ENCODE data around the gene CADPS2. TPM values are rescaled to one million over a fixed set of nuclear protein-coding genes. Genes with fewer than 3 reads are reported as not detected.

CADPS2 gene
- total RNA-seq, 1 experiment from 2014 or later = not detected

DNA sequence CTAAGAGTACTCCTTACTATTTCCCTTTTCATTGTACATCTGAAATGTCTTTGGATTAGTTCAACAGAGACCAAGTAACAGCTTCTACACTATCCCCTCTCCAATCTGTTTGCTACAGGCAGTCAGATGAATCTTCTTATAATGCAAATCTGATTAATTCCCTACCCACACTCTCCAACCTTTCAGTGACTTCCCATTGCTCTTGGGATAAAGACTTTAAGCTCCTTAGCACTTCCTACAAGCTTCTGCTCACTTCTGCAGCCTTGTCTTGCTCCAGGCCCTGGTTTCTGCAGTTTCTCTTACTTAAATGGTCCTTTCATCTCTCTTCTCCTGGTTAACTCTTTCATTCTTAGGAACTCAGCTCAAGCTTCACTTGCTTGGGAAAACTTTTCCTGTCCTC is 516.5 kb downstream of the CADPS2 start:
- no peaks in the 10 kb centered on the region for H4K20me1 ChIP-seq (ENCODE audit: insufficient read depth, low read depth, low read length)
- H3K4me3 ChIP-seq (ENCODE audit: low read length) = no peak overlapping the region
- no peaks in the 10 kb centered on the region; the same call in 1 of the 2 replicates for H3K9me3 ChIP-seq (ENCODE audit: low read length)
- H2AFZ ChIP-seq (ENCODE audit: low read length) = no peak overlapping the region
- H3K27me3 ChIP-seq (ENCODE audit: low read length) = no peaks in the 10 kb centered on the region
- H3K79me2 ChIP-seq (ENCODE audit: low read length) = no peaks in the 10 kb centered on the region
- no peak overlapping the region for H3K4me2 ChIP-seq (ENCODE audit: low read depth, low read length, poor library complexity, severe bottlenecking)
- no peaks in the 10 kb centered on the region for H3K4me1 ChIP-seq (ENCODE audit: low read length)
- H3K9ac ChIP-seq (ENCODE audit: low read length) = no peak overlapping the region
- no peaks in the 10 kb centered on the region for H3K9me2 ChIP-seq (replicated peaks; ENCODE audit: insufficient read depth, low read length)
- H3K27ac ChIP-seq (ENCODE audit: low read length) = no peak overlapping the region
- no peaks in the 10 kb centered on the region for H3K36me3 ChIP-seq (ENCODE audit: insufficient read depth, low read length)
- DNase-seq = no peak

DNA sequence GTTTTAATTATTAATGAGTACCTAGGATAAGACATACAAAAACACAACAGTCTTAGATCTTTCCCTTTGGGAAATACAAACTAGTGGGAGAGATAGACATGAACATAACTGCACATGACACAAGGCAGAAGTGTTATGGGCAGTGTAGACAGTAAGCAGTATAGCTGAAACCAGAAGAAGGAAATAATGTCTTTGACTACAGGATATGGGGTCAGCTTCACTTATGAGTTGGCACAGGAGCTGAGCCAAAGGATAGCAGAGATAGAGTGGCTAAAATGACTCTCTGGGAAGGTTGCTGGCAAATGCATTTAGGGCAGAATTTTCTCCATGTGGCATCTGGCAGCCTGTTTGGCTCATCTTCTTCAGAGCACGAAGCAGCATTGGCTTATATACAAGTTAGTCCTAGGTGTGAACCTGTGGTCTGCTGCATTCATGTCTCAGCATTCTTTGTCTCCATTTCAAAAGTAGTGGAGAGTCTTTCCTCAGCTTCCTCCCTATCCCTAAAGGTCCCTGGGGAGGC is 521.4 kb downstream of the CADPS2 start:
- H4K20me1 ChIP-seq (ENCODE audit: insufficient read depth, low read depth, low read length) = no peaks in the 10 kb centered on the region
- no peaks in the 10 kb centered on the region for H3K36me3 ChIP-seq (ENCODE audit: insufficient read depth, low read length)
- H3K4me3 ChIP-seq (ENCODE audit: low read length) = no peak overlapping the region
- no peak for DNase-seq
- no peak overlapping the region for H3K4me2 ChIP-seq (ENCODE audit: low read depth, low read length, poor library complexity, severe bottlenecking)
- no peaks in the 10 kb centered on the region for H3K9me2 ChIP-seq (replicated peaks; ENCODE audit: insufficient read depth, low read length)
- no peaks in the 10 kb centered on the region for H3K79me2 ChIP-seq (ENCODE audit: low read length)
- H3K9ac ChIP-seq (ENCODE audit: low read length) = no peak overlapping the region
- H3K27ac ChIP-seq (ENCODE audit: low read length) = no peak overlapping the region
- no peaks in the 10 kb centered on the region for H3K4me1 ChIP-seq (ENCODE audit: low read length)
- no peaks in the 10 kb centered on the region; the same call in 1 of the 2 replicates for H3K9me3 ChIP-seq (ENCODE audit: low read length)
- H2AFZ ChIP-seq (ENCODE audit: low read length) = no peak overlapping the region
- no peaks in the 10 kb centered on the region for H3K27me3 ChIP-seq (ENCODE audit: low read length)

DNA sequence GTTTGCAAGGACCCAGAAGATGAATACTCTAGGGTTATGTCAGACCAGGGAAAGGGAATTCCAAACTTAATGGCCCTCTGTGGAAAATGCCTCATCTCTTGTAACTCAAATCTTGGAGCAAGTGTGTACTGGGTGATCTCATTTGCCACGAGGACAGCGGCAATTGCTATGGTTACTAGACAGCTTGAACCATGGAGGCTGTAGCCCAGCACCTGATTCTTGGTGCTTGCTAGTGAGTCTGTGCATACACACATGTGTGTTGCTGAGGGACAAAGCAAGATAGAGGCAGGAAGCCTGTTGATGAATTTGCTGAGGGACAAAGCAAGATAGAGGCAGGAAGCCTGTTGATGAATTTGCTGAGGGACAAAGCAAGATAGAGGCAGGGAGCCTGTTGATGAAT is 523.1 kb downstream of the CADPS2 start:
- Histone ChIP-seq H3K9me3 (ENCODE audit: low read length) (no peaks in the 10 kb centered on the region), H3K27me3 (ENCODE audit: low read length) (no peaks in the 10 kb centered on the region), H3K4me1 (ENCODE audit: low read length) (no peaks in the 10 kb centered on the region), H3K4me2 (ENCODE audit: low read depth, low read length, poor library complexity, severe bottlenecking) (no peak overlapping the region), H3K9me2 (replicated peaks; ENCODE audit: insufficient read depth, low read length) (no peaks in the 10 kb centered on the region), H3K79me2 (ENCODE audit: low read length) (no peaks in the 10 kb centered on the region), H3K36me3 (ENCODE audit: insufficient read depth, low read length) (no peaks in the 10 kb centered on the region), H4K20me1 (ENCODE audit: insufficient read depth, low read depth, low read length) (no peaks in the 10 kb centered on the region), H2AFZ (ENCODE audit: low read length) (no peak overlapping the region), H3K4me3 (ENCODE audit: low read length) (no peak overlapping the region), H3K27ac (ENCODE audit: low read length) (no peak overlapping the region), H3K9ac (ENCODE audit: low read length) (no peak overlapping the region)
- no peak for DNase-seq

DNA sequence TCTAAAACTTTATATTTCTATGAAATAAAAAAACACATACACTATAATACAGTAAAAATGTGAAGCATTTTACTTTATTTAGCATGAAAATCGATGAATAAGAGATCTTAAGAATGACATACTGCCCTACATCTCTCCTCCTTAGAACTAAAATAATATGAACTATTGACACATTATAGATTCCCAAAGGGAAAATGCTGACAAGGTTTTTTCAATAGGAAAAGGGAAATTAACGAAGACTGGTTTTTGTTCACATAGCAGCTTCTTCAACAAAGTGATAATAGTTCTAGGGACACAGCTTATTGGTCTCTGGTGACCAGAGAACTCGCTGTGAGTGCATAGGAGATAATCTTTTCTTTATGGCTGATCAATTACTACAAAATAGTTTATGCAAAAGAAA is 523.8 kb downstream of the CADPS2 start:
- DNase-seq = no peak
- H3K27ac ChIP-seq (ENCODE audit: low read length) = no peak overlapping the region
- H3K4me3 ChIP-seq (ENCODE audit: low read length) = no peak overlapping the region
- H3K36me3 ChIP-seq (ENCODE audit: insufficient read depth, low read length) = no peaks in the 10 kb centered on the region
- no peaks in the 10 kb centered on the region for H3K4me1 ChIP-seq (ENCODE audit: low read length)
- H3K4me2 ChIP-seq (ENCODE audit: low read depth, low read length, poor library complexity, severe bottlenecking) = no peak overlapping the region
- no peaks in the 10 kb centered on the region for H3K27me3 ChIP-seq (ENCODE audit: low read length)
- no peak overlapping the region for H3K9ac ChIP-seq (ENCODE audit: low read length)
- no peak overlapping the region for H2AFZ ChIP-seq (ENCODE audit: low read length)
- no peaks in the 10 kb centered on the region for H4K20me1 ChIP-seq (ENCODE audit: insufficient read depth, low read depth, low read length)
- no peaks in the 10 kb centered on the region for H3K9me2 ChIP-seq (replicated peaks; ENCODE audit: insufficient read depth, low read length)
- H3K9me3 ChIP-seq (ENCODE audit: low read length) = no peaks in the 10 kb centered on the region
- H3K79me2 ChIP-seq (ENCODE audit: low read length) = no peaks in the 10 kb centered on the region

DNA sequence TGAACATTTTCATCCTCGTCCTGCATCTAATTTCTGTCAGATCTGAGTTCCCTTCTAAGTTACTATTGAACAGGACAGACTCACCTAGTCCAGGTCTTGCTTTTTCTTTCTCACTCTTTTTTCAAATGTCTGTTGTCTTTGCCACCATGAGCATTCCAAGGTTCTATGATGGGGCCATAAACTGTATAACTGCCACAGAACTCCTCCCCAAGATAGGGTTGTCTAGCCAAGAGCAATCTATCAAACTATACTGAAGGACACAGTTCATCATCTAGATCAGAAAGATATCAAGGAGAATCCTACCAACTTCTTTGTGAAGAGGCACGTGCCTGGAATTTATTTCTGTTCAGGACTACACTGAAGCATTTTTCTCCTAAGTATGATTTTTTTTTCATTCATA is 531.6 kb downstream of the CADPS2 start:
- Histone ChIP-seq H3K79me2 (ENCODE audit: low read length) (no peaks in the 10 kb centered on the region), H3K9me3 (ENCODE audit: low read length) (no peaks in the 10 kb centered on the region), H2AFZ (ENCODE audit: low read length) (no peak overlapping the region), H3K27ac (ENCODE audit: low read length) (no peak overlapping the region), H3K4me2 (ENCODE audit: low read depth, low read length, poor library complexity, severe bottlenecking) (no peak overlapping the region), H3K4me1 (ENCODE audit: low read length) (no peaks in the 10 kb centered on the region), H3K9ac (ENCODE audit: low read length) (no peak overlapping the region), H3K9me2 (replicated peaks; ENCODE audit: insufficient read depth, low read length) (no peaks in the 10 kb centered on the region), H4K20me1 (ENCODE audit: insufficient read depth, low read depth, low read length) (no peaks in the 10 kb centered on the region), H3K27me3 (ENCODE audit: low read length) (no peaks in the 10 kb centered on the region), H3K4me3 (ENCODE audit: low read length) (no peak overlapping the region), H3K36me3 (ENCODE audit: insufficient read depth, low read length) (no peaks in the 10 kb centered on the region)
- no peak for DNase-seq

DNA sequence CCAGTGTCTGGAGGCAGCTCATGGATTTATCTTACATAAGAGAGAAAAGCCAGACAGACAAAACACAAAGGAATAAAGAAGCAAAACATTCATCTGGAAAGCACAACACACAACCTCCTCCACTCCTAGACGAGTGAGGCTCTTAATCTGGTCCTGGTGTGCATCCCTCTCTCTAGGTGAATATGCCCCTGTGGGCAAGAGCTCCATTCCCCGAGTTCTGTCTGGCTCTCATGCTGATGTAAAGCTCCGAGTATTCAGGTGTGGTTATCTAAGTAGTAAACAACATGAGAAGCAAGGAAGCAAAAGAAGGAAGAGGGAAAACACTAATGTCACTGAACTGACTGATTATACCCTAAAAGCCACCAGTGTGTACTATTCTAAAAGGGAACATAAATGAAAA is 533.8 kb downstream of the CADPS2 start:
- no peaks in the 10 kb centered on the region for H3K4me1 ChIP-seq (ENCODE audit: low read length)
- H3K9me3 ChIP-seq (ENCODE audit: low read length) = no peaks in the 10 kb centered on the region
- H3K27ac ChIP-seq (ENCODE audit: low read length) = no peak overlapping the region
- H3K4me3 ChIP-seq (ENCODE audit: low read length) = no peak overlapping the region
- no peaks in the 10 kb centered on the region for H3K27me3 ChIP-seq (ENCODE audit: low read length)
- no peak overlapping the region for H3K9ac ChIP-seq (ENCODE audit: low read length)
- no peak for DNase-seq
- no peaks in the 10 kb centered on the region for H3K36me3 ChIP-seq (ENCODE audit: insufficient read depth, low read length)
- no peaks in the 10 kb centered on the region for H3K9me2 ChIP-seq (replicated peaks; ENCODE audit: insufficient read depth, low read length)
- H3K79me2 ChIP-seq (ENCODE audit: low read length) = no peaks in the 10 kb centered on the region
- no peak overlapping the region for H3K4me2 ChIP-seq (ENCODE audit: low read depth, low read length, poor library complexity, severe bottlenecking)
- H4K20me1 ChIP-seq (ENCODE audit: insufficient read depth, low read depth, low read length) = no peaks in the 10 kb centered on the region
- H2AFZ ChIP-seq (ENCODE audit: low read length) = no peak overlapping the region

DNA sequence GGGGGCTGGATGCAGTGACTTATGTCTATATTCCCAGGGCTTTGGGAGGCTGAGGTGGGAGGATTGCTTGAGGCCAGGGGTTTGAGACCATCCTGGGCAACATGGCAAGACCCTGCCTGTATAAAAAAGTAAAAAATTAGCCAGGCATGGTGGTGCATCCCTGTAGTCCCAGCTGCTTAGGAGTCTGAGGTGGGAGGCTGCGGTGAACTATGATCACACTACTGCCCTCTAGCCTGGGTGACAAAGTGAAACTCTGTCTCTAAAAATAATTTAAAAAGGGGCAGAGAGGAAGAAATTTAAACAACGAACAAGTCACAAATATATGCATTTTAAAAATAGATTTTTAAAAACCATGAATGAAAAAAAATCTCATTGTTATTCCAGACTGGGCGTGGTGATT is 535.6 kb downstream of the CADPS2 start:
- Histone ChIP-seq H3K4me3 (ENCODE audit: low read length) (no peak overlapping the region), H3K27ac (ENCODE audit: low read length) (no peak overlapping the region), H3K79me2 (ENCODE audit: low read length) (no peaks in the 10 kb centered on the region), H2AFZ (ENCODE audit: low read length) (no peak overlapping the region), H4K20me1 (ENCODE audit: insufficient read depth, low read depth, low read length) (no peaks in the 10 kb centered on the region), H3K9ac (ENCODE audit: low read length) (no peak overlapping the region), H3K4me2 (ENCODE audit: low read depth, low read length, poor library complexity, severe bottlenecking) (no peak overlapping the region), H3K27me3 (ENCODE audit: low read length) (no peaks in the 10 kb centered on the region), H3K9me3 (ENCODE audit: low read length) (no peaks in the 10 kb centered on the region), H3K9me2 (replicated peaks; ENCODE audit: insufficient read depth, low read length) (no peaks in the 10 kb centered on the region), H3K4me1 (ENCODE audit: low read length) (no peaks in the 10 kb centered on the region), H3K36me3 (ENCODE audit: insufficient read depth, low read length) (no peaks in the 10 kb centered on the region)
- DNase-seq = no peak

DNA sequence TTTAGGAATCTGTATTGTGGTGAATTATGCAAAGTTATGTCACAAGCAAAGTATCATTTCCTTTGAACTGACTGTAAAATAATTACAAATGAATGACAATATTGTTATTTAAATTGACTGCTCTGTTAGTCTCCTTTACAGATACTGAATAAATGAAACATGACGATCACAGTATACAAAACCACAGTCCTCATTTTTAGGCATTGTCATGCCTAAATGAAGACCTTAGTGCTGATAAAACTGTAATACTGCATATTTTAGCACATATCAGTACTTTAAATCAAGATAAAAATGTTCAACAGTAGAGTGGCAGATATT is 542.0 kb downstream of the CADPS2 start:
- Histone ChIP-seq H3K27me3 (ENCODE audit: low read length) (no peaks in the 10 kb centered on the region), H3K9ac (ENCODE audit: low read length) (no peak overlapping the region), H2AFZ (ENCODE audit: low read length) (no peak overlapping the region), H3K4me2 (ENCODE audit: low read depth, low read length, poor library complexity, severe bottlenecking) (no peak overlapping the region), H3K36me3 (ENCODE audit: insufficient read depth, low read length) (no peaks in the 10 kb centered on the region), H3K4me3 (ENCODE audit: low read length) (no peak overlapping the region), H3K27ac (ENCODE audit: low read length) (no peak overlapping the region), H3K79me2 (ENCODE audit: low read length) (no peaks in the 10 kb centered on the region), H3K9me3 (ENCODE audit: low read length) (no peaks in the 10 kb centered on the region), H3K4me1 (ENCODE audit: low read length) (no peaks in the 10 kb centered on the region), H3K9me2 (replicated peaks; ENCODE audit: insufficient read depth, low read length) (no peaks in the 10 kb centered on the region), H4K20me1 (ENCODE audit: insufficient read depth, low read depth, low read length) (no peaks in the 10 kb centered on the region)
- DNase-seq = no peak

Measured in Karpas-422 (cell line).